ENCODE data around the gene APBB1. TPM values are rescaled to one million over a fixed set of nuclear protein-coding genes. Genes with fewer than 3 reads are reported as not detected.

The APBB1 gene
- polyA plus RNA-seq, 1 experiment, result 62.5 TPM

- Histone ChIP-seq H3K36me3 (ENCODE audit: control insufficient read depth, insufficient read depth, low read length) (no peaks in the 10 kb centered on the region), H3K4me3 (ENCODE audit: low read depth, low read length) (no peak overlapping the region), H3K27me3 (ENCODE audit: control insufficient read depth, insufficient read depth, low read length) (no peaks in the 10 kb centered on the region)
- no peak for DNase-seq (ENCODE audit: low read depth)
- ChIA-PET POLR2A (no interaction called here), CTCF (interaction anchor here (1.1 to 13.5 kb wide), 10 partner anchors 8 to 321 kb away, joined by 3 to 376 read pairs (median 11); partner anchors contain the start of genes APBB1 and SMPD1)
- TF ChIP-seq CTCF (IDR thresholded peaks at IDR 0.05; ENCODE audit: insufficient read depth, low read depth, low read length), result no peak
Observed at GRCh38 chr11:6437423-6437822, 18.5 kb upstream of the APBB1 start.

GRCh38 chr11:6433998-6434660, 15.2 kb upstream of the APBB1 start:
- Histone ChIP-seq H3K27me3 (ENCODE audit: control insufficient read depth, insufficient read depth, low read length) (no peaks in the 10 kb centered on the region), H3K36me3 (ENCODE audit: control insufficient read depth, insufficient read depth, low read length) (no peaks in the 10 kb centered on the region), H3K4me3 (ENCODE audit: low read depth, low read length) (no peak overlapping the region)
- no peak for DNase-seq (ENCODE audit: low read depth)
- POLR2A ChIA-PET, result no interaction called here
- CTCF ChIA-PET, result interaction anchor here (0.7 to 7.0 kb wide), 3 partner anchors 9 to 15 kb away, joined by 3 to 42 read pairs (median 3); no protein-coding TSS in a partner anchor
- TF ChIP-seq CTCF (IDR thresholded peaks at IDR 0.05; ENCODE audit: insufficient read depth, low read depth, low read length), result no peak

GRCh38 chr11:6431861-6432260, 13.0 kb upstream of the APBB1 start:
- TF ChIP-seq CTCF (IDR thresholded peaks at IDR 0.05; ENCODE audit: insufficient read depth, low read depth, low read length), result no peak
- Histone ChIP-seq H3K36me3 (ENCODE audit: control insufficient read depth, insufficient read depth, low read length) (no peaks in the 10 kb centered on the region), H3K4me3 (ENCODE audit: low read depth, low read length) (no peak overlapping the region), H3K27me3 (ENCODE audit: control insufficient read depth, insufficient read depth, low read length) (no peaks in the 10 kb centered on the region)
- DNase-seq (ENCODE audit: low read depth), result no peak
- POLR2A ChIA-PET, result no interaction called here
- CTCF ChIA-PET, result interaction anchor here (1.0 to 7.0 kb wide), 2 partner anchors 10 to 12 kb away, joined by 3 to 42 read pairs; no protein-coding TSS in a partner anchor

GRCh38 chr11:6427516-6427915, 8.6 kb upstream of the APBB1 start:
- TF ChIP-seq CTCF (IDR thresholded peaks at IDR 0.05; ENCODE audit: insufficient read depth, low read depth, low read length), result no peak
- Histone ChIP-seq H3K27me3 (ENCODE audit: control insufficient read depth, insufficient read depth, low read length) (peaks cover 4% of the 10 kb centered on the region), H3K36me3 (ENCODE audit: control insufficient read depth, insufficient read depth, low read length) (no peaks in the 10 kb centered on the region), H3K4me3 (ENCODE audit: low read depth, low read length) (no peak overlapping the region)
- POLR2A ChIA-PET, result no interaction called here
- DNase-seq (ENCODE audit: low read depth), result no peak
- CTCF ChIA-PET, result interaction anchor here (1.1 to 2.6 kb wide), 5 partner anchors 10 to 49 kb away, joined by 3 to 11 read pairs (median 8); no protein-coding TSS in a partner anchor

GRCh38 chr11:6420677-6421076, 1.8 kb upstream of the APBB1 start:
- no peak for DNase-seq (ENCODE audit: low read depth)
- Histone ChIP-seq H3K36me3 (ENCODE audit: control insufficient read depth, insufficient read depth, low read length) (no peaks in the 10 kb centered on the region), H3K27me3 (ENCODE audit: control insufficient read depth, insufficient read depth, low read length) (peaks cover 4% of the 10 kb centered on the region), H3K4me3 (ENCODE audit: low read depth, low read length) (no peak overlapping the region)
- ChIA-PET POLR2A (no interaction called here), CTCF (interaction anchor here (0.6 to 4.2 kb wide), 6 partner anchors 9 to 42 kb away, joined by 3 to 16 read pairs (median 6); partner anchors contain the start of gene HPX)
- no peak for TF ChIP-seq CTCF (IDR thresholded peaks at IDR 0.05; ENCODE audit: insufficient read depth, low read depth, low read length)

All from BJ (cell line).